Central memory CD8-positive, alpha-beta T cell (primary cell): ENCODE results near the gene SLC7A11.

ENCODE experiments used
- ATAC-seq: fragments of 150-1000 bp; cut with Tn5 transposase; replicated peaks from 2 replicates; pipeline ENCODE4 v1.10.0; 2022; ENCODE audit warnings: mild to moderate bottlenecking, moderate FRiP score, moderate number of reproducible peaks; ENCODE audit not compliant: poor library complexity, severe bottlenecking; ENCODE audit errors: extremely low read depth
- DNase-seq, 2 donors: peaks; one replicate each; pipeline ENCODE4 v3.0.0; 2021; ENCODE audit warnings: low spot score in 2 of 2
- H3K27ac Mint-ChIP-seq: one replicate; pipeline ENCODE4 v1.8.0; 2022; ENCODE audit warnings: low read depth, mild to moderate bottlenecking, moderate library complexity, mixed read lengths
- H3K27me3 Mint-ChIP-seq: one replicate; pipeline ENCODE4 v1.8.0; 2022; ENCODE audit warnings: mixed read lengths
- H3K36me3 Mint-ChIP-seq: one replicate; pipeline ENCODE4 v1.8.0; 2022; ENCODE audit warnings: mild to moderate bottlenecking, moderate library complexity, mixed read lengths; ENCODE audit not compliant: insufficient read depth
- H3K4me1 Mint-ChIP-seq: one replicate; pipeline ENCODE4 v1.8.0; 2022; ENCODE audit warnings: mixed read lengths
- H3K4me3 Mint-ChIP-seq: one replicate; pipeline ENCODE4 v1.8.0; 2022; ENCODE audit warnings: mild to moderate bottlenecking, moderate library complexity, mixed read lengths
- H3K9me3 Mint-ChIP-seq: one replicate; pipeline ENCODE4 v1.8.0; 2022; ENCODE audit warnings: mixed read lengths

The SLC7A11 gene

GRCh38 chr4:138259824-138260223 lies 17.7 kb upstream of the SLC7A11 start:
- Mint-ChIP-seq H3K9me3 (peaks cover 4% of the 10 kb centered on the region), H3K27me3 (no peaks in the 10 kb centered on the region), H3K4me3 (no peak overlapping the region), H3K27ac (no peak overlapping the region), H3K4me1 (no peaks in the 10 kb centered on the region), H3K36me3 (no peaks in the 10 kb centered on the region)
- DNase-seq (no peak), ATAC-seq (no peak)

GRCh38 chr4:138259271-138259670 lies 17.1 kb upstream of the SLC7A11 start:
- Mint-ChIP-seq H3K4me1 (no peaks in the 10 kb centered on the region), H3K27me3 (no peaks in the 10 kb centered on the region), H3K9me3 (peaks cover 1% of the 10 kb centered on the region), H3K4me3 (no peak overlapping the region), H3K36me3 (no peaks in the 10 kb centered on the region), H3K27ac (no peak overlapping the region)
- no peak for ATAC-seq
- no peak for DNase-seq

DNA sequence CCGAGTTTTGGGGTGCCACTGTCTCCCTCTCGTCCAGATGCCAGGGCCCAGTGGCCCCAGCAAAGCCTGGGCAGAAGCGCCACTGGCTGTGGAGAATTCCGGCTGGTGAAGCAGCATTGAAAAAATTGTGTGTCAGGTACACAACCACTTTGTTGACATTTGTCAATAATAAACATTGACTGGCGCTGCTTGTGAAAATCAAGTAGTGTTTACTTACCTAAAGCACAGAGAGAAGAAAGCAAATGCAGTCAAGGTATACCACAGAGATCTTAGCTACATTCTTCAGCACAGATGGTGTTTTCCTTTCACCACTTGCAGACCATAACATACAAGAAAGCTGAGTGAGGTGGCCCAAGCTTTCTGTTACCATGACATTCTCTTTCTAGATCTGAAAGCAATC lies 14.5 kb upstream of the SLC7A11 start:
- Mint-ChIP-seq H3K4me1 (no peaks in the 10 kb centered on the region), H3K36me3 (no peaks in the 10 kb centered on the region), H3K9me3 (no peaks in the 10 kb centered on the region), H3K27me3 (no peaks in the 10 kb centered on the region), H3K4me3 (no peak overlapping the region), H3K27ac (no peak overlapping the region)
- ATAC-seq = no peak
- no peak for DNase-seq

DNA sequence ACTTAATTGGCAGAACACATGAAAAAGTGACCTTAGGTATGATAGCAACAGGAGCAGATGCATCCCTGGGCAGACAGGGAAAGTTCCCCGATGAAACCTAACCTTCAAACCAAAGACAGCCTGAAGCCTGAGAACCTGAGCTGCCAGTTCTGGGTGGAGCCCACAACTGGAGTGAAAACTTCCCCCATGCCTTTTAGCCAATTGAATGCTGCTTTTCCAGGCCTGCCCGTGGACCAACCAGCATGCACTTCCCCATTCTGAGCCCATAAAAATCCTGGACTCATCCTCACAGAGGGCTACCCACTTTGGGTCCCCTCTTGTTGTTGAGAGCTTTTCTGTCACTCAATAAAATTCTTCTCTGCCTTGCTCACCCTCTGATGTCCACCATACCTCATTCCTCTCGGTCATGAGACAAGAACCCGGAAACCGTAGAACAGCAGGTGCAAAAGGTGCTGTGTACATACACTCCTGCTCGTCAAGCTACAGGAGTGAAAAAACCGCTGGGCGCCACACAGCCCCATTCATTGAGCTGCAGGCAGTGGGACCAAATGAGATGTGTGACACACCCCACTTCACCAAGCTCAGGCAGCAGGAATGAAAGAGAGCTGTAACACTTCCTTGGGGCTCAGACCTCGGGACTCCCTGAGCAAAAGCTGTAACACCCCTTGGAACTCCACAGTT lies 13.9 kb upstream of the SLC7A11 start:
- Mint-ChIP-seq H3K36me3 (no peaks in the 10 kb centered on the region), H3K27me3 (no peaks in the 10 kb centered on the region), H3K9me3 (no peaks in the 10 kb centered on the region), H3K4me1 (no peaks in the 10 kb centered on the region), H3K4me3 (no peak overlapping the region), H3K27ac (no peak overlapping the region)
- ATAC-seq (no peak), DNase-seq (no peak)

- DNase-seq (no peak), ATAC-seq (no peak)
- no peak overlapping the region for H3K27ac Mint-ChIP-seq
- no peaks in the 10 kb centered on the region for H3K9me3 Mint-ChIP-seq
- no peaks in the 10 kb centered on the region for H3K27me3 Mint-ChIP-seq
- H3K4me3 Mint-ChIP-seq = no peak overlapping the region
- no peaks in the 10 kb centered on the region for H3K4me1 Mint-ChIP-seq
- no peaks in the 10 kb centered on the region for H3K36me3 Mint-ChIP-seq
Observed at GRCh38 chr4:138252551-138252950, 10.4 kb upstream of the SLC7A11 start.

GRCh38 chr4:138251938-138252337 lies 9.8 kb upstream of the SLC7A11 start:
- Mint-ChIP-seq H3K4me1 (no peaks in the 10 kb centered on the region), H3K27me3 (no peaks in the 10 kb centered on the region), H3K9me3 (no peaks in the 10 kb centered on the region), H3K27ac (no peak overlapping the region), H3K4me3 (no peak overlapping the region), H3K36me3 (no peaks in the 10 kb centered on the region)
- DNase-seq = no peak
- no peak for ATAC-seq

- Mint-ChIP-seq H3K27ac (no peak overlapping the region), H3K9me3 (no peaks in the 10 kb centered on the region), H3K4me3 (no peak overlapping the region), H3K4me1 (no peaks in the 10 kb centered on the region), H3K27me3 (no peaks in the 10 kb centered on the region), H3K36me3 (no peaks in the 10 kb centered on the region)
- ATAC-seq (no peak), DNase-seq (no peak)
Observed at GRCh38 chr4:138249132-138249531, 7.0 kb upstream of the SLC7A11 start.

DNA sequence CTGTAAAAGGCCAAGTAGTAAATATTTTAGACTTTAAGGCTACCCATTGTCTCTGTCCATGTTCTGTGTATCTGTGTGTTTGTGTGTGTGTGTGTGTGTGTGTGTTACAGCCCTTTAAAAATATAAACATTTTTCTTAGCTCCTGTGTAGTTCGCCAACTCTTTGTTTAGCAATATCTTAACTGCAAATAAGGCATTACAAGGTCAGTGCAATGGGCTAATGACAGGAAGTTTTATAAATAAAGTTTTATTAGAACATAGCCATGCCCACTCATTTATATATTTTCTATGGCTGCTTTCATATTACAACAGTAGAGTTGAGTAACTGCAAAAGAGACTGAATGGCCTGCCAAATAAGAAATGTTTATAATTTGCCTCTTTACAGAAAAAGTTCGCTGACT lies 5.9 kb upstream of the SLC7A11 start:
- Mint-ChIP-seq H3K4me1 (no peaks in the 10 kb centered on the region), H3K36me3 (no peaks in the 10 kb centered on the region), H3K27ac (no peak overlapping the region), H3K27me3 (no peaks in the 10 kb centered on the region), H3K9me3 (no peaks in the 10 kb centered on the region), H3K4me3 (no peak overlapping the region)
- DNase-seq (no peak), ATAC-seq (no peak)

DNA sequence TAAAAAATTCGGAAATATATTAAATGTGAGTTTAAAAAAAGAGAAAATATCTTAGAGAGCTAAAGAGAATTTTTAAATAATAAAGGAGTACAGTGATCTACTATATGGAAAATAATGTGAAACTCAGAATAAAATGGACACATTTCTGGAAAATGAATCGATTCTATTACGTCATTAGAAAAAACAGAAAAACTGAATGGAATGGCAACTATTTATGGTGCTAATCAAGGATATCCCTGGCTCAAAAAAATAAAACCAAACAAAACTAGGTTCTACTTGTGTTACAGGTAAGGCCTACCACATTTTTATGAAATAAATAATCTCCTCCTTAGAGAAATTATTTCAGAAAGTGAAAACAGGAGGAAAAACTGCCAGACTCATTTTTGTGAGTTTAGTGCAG lies 5.5 kb upstream of the SLC7A11 start:
- DNase-seq = no peak
- Mint-ChIP-seq H3K4me3 (no peak overlapping the region), H3K27ac (no peak overlapping the region), H3K27me3 (no peaks in the 10 kb centered on the region), H3K4me1 (no peaks in the 10 kb centered on the region), H3K36me3 (no peaks in the 10 kb centered on the region), H3K9me3 (no peaks in the 10 kb centered on the region)
- ATAC-seq = no peak

DNA sequence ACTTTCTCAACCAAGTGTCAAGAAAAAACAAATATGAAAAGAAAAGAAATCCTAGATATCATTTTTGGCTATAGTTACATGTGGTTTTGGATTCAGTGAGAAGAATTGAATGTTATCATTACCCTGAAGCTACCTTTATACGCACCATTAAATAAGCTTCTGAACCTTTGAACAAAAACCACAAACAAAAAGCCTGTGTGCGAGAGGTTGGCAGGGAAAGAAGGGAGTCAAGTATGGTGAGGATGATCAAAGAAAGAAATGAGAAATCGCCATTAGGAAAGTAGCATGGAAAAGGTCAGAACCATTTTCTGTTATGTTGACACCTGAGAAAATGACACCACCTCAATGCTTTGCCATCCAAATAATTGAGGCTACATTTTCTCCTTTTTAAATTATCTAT lies 1.2 kb upstream of the SLC7A11 start:
- no peaks in the 10 kb centered on the region for H3K36me3 Mint-ChIP-seq
- no peaks in the 10 kb centered on the region for H3K9me3 Mint-ChIP-seq
- H3K27ac Mint-ChIP-seq = no peak overlapping the region
- no peaks in the 10 kb centered on the region for H3K27me3 Mint-ChIP-seq
- no peak overlapping the region for H3K4me3 Mint-ChIP-seq
- ATAC-seq (no peak), DNase-seq (no peak)
- no peaks in the 10 kb centered on the region for H3K4me1 Mint-ChIP-seq

- Mint-ChIP-seq H3K4me3 (no peak overlapping the region), H3K27ac (peak overlapping the region; percentile 29), H3K4me1 (no peaks in the 10 kb centered on the region), H3K36me3 (no peaks in the 10 kb centered on the region), H3K9me3 (no peaks in the 10 kb centered on the region), H3K27me3 (no peaks in the 10 kb centered on the region)
- ATAC-seq = no peak
- DNase-seq = no peak
Observed at GRCh38 chr4:138242834-138243156, 646 bp upstream of the SLC7A11 start.

GRCh38 chr4:138241281-138242075 lies 671 bp downstream of the SLC7A11 start:
- Mint-ChIP-seq H3K27ac (no peak overlapping the region), H3K4me1 (no peaks in the 10 kb centered on the region), H3K9me3 (peaks cover 3% of the 10 kb centered on the region), H3K36me3 (no peaks in the 10 kb centered on the region), H3K4me3 (peak overlapping the region; percentile 65), H3K27me3 (no peaks in the 10 kb centered on the region)
- DNase-seq (no peak), ATAC-seq (no peak)

DNA sequence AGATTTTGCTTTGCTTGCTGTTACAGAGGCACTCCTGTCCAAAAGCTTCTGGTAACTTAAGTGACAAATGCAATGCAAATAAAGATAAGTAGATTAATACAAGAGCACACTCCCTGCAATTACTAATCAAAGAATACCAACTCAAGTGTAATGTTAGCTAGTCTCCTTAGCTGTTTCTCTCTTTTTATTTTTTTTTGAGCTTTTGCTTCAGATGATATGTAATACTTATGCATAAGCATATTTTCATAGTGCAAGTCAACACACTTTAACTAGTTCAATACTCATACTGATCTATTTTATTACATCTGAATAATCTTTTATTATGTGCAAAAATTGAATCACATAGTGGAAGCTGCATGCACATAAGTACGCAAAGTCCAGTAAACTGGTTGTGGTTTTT lies 2.7 kb downstream of the SLC7A11 start:
- Mint-ChIP-seq H3K27me3 (no peaks in the 10 kb centered on the region), H3K9me3 (peaks cover 5% of the 10 kb centered on the region), H3K4me1 (no peaks in the 10 kb centered on the region), H3K27ac (no peak overlapping the region), H3K4me3 (no peak overlapping the region), H3K36me3 (no peaks in the 10 kb centered on the region)
- ATAC-seq (no peak), DNase-seq (no peak)
